Lower leg skin (tissue), 3 donors: ENCODE data around the gene HSPG2.

Source experiments
- POLR2A ChIP-seq, 2 donors: fragments of 450-650 bp; IDR thresholded peaks; one replicate each; pipeline ENCODE4 v1.6.1; 2016 to 2017; ENCODE audit warnings: antibody characterized with exemption in 2 of 2, mild to moderate bottlenecking in 1 of 2, moderate library complexity in 1 of 2
- TF ChIP-seq, protein P1 (sequence below), 3 donors: fragments of 450-650 bp; IDR thresholded peaks; one replicate each; pipeline ENCODE4 v1.5.1; 2016; ENCODE audit warnings: antibody characterized with exemption in 3 of 3, mild to moderate bottlenecking in 3 of 3, moderate library complexity in 2 of 3

DNA sequence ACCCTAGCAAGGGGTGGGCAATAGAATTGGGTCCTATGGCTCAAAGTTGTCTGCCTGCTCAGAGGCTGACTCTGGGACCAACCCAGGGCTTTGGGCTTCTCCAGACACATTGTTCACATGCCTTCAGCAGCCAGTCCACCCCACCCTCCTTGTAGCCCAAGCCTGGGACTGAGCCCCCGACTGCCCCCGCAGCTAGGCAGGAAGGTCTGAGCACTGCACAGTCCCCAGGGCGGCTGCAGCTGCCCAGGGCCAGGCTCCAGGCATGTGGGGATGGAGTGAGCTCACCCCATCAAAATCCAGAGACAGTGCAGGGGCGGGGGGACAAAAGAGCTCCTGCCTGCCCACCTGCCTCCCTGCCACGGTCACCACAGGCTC is 35.6 kb downstream of the HSPG2 start:
- TF ChIP-seq, protein P1, sequence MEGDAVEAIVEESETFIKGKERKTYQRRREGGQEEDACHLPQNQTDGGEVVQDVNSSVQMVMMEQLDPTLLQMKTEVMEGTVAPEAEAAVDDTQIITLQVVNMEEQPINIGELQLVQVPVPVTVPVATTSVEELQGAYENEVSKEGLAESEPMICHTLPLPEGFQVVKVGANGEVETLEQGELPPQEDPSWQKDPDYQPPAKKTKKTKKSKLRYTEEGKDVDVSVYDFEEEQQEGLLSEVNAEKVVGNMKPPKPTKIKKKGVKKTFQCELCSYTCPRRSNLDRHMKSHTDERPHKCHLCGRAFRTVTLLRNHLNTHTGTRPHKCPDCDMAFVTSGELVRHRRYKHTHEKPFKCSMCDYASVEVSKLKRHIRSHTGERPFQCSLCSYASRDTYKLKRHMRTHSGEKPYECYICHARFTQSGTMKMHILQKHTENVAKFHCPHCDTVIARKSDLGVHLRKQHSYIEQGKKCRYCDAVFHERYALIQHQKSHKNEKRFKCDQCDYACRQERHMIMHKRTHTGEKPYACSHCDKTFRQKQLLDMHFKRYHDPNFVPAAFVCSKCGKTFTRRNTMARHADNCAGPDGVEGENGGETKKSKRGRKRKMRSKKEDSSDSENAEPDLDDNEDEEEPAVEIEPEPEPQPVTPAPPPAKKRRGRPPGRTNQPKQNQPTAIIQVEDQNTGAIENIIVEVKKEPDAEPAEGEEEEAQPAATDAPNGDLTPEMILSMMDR (IDR thresholded peaks at IDR 0.05), result no peak
- TF ChIP-seq POLR2A (IDR thresholded peaks at IDR 0.05), result no peak
